GM19239 (cell line): ENCODE measurements around the gene UBE2Z.
A peak's percentile ranks its signal among the peaks of the same experiment; 100 is the strongest.

Source experiments
- DNase-seq: peaks from one replicate; pipeline ENCODE4 v3.0.0; 2011; ENCODE audit warnings: low spot score; ENCODE audit not compliant: insufficient read length
- FAIRE-seq: peaks from 2 replicates; lab custom pipeline; 2011; peaks lifted over from hg19 to GRCh38; lab: Jason Lieb, UNC

UBE2Z gene

GRCh38 chr17:48901241-48901640, 7.0 kb upstream of the UBE2Z start:
- DNase-seq: no peak
- no peak for FAIRE-seq

GRCh38 chr17:48903401-48903800, 4.8 kb upstream of the UBE2Z start:
- no peak for DNase-seq
- FAIRE-seq: no peak

- FAIRE-seq (no peak), DNase-seq (no peak)
Observed at GRCh38 chr17:48904428-48904827, 3.8 kb upstream of the UBE2Z start.

GRCh38 chr17:48905987-48906515, 2.2 kb upstream of the UBE2Z start:
- FAIRE-seq (no peak), DNase-seq (no peak)

- peak; percentile 4 for FAIRE-seq
Observed at GRCh38 chr17:48907713-48908046, 527 bp upstream of the UBE2Z start.

GRCh38 chr17:48908853-48909394, 717 bp downstream of the UBE2Z start:
- FAIRE-seq (peak; percentile 84), DNase-seq (peak; percentile 67)

More at GRCh38 chr17:48907713-48908046, 527 bp upstream of the UBE2Z start:
- DNase-seq: no peak

- FAIRE-seq (no peak), DNase-seq (no peak)
Observed at GRCh38 chr17:48909783-48910182, 1.6 kb downstream of the UBE2Z start.

- FAIRE-seq: no peak
- DNase-seq: no peak
Observed at GRCh38 chr17:48910370-48910769, 2.2 kb downstream of the UBE2Z start.

- DNase-seq (no peak), FAIRE-seq (no peak)
Observed at GRCh38 chr17:48912476-48912875, 4.3 kb downstream of the UBE2Z start.

- FAIRE-seq (peak; percentile 78), DNase-seq (no peak)
Observed at GRCh38 chr17:48915459-48916282, 7.5 kb downstream of the UBE2Z start.

GRCh38 chr17:48925251-48925990, 17.2 kb downstream of the UBE2Z start:
- no peak for DNase-seq
- no peak for FAIRE-seq

- DNase-seq (no peak), FAIRE-seq (no peak)
Observed at GRCh38 chr17:48925991-48926342, 17.8 kb downstream of the UBE2Z start.

- no peak for FAIRE-seq
Observed at GRCh38 chr17:48927978-48928745, 20.0 kb downstream of the UBE2Z start.

GRCh38 chr17:48928876-48929811, 20.9 kb downstream of the UBE2Z start:
- no peak for DNase-seq

More at GRCh38 chr17:48927978-48928745, 20.0 kb downstream of the UBE2Z start:
- DNase-seq: no peak

GRCh38 chr17:48929812-48930165, 21.6 kb downstream of the UBE2Z start:
- FAIRE-seq: no peak

More at GRCh38 chr17:48928876-48929811, 20.9 kb downstream of the UBE2Z start:
- peak; percentile 11 for FAIRE-seq

GRCh38 chr17:48930435-48930873, 22.2 kb downstream of the UBE2Z start:
- FAIRE-seq (no peak), DNase-seq (no peak)

More at GRCh38 chr17:48929812-48930165, 21.6 kb downstream of the UBE2Z start:
- no peak for DNase-seq

GRCh38 chr17:48933035-48933434, 24.8 kb downstream of the UBE2Z start:
- FAIRE-seq (no peak), DNase-seq (no peak)

- peak; percentile 82 for FAIRE-seq
- DNase-seq: peak; percentile 98
Observed at GRCh38 chr17:48944515-48945260, 36.5 kb downstream of the UBE2Z start, which contains the start of gene SNF8. SNF8 (minus strand) TSS chr17:48944842; CDS start chr17:48944734, 108 bp downstream.
